RWPE1 (cell line): ENCODE data around the gene TRPC4AP.

Experiments used
- CTCF ChIA-PET: fragments of 350-600 bp; sonication (Branson Sonifier 250); formaldehyde crosslinking; extraction: SDS; loops from one replicate; lab custom pipeline; 2021; lab: Yijun Ruan, JAX
- POLR2A ChIA-PET: fragments of 400-600 bp; formaldehyde crosslinking; extraction: SDS; loops from one replicate; lab custom pipeline; 2020; ENCODE audit warnings: antibody characterized with exemption; ENCODE audit not compliant: low non-redundant PET; lab: Yijun Ruan, JAX
- DNase-seq: peaks from one replicate; pipeline ENCODE4 v3.0.0; 2012; ENCODE audit warnings: low spot score
- H3K27ac ChIP-seq: fragments of 450-650 bp; 2 replicates; pipeline ENCODE4 v1.5.1; 2017
- TF ChIP-seq, protein P1 (sequence below): fragments of 450-650 bp; conservative IDR thresholded peaks from 2 replicates; pipeline ENCODE4 v1.5.1; 2017; ENCODE audit warnings: low read depth, mild to moderate bottlenecking

The TRPC4AP gene

DNA sequence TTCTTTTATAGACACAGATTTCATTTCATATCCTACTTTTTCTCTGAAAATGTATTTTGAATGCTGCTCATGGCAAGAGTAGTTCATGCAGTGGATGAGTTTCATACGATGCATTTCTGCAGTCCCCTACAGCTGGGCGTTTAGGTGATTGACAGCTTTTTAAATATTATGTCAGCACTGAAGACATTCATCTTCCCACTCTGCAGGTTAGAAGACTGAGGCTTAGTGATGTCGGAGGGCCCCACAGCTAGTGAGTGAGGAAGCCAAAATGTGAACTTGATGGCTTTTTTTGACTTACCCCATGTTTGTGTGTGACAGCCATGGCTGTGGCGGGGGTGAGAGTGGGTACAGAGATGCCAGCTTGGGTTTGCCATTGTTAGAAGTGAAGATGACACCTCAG is 103.5 kb downstream of the TRPC4AP start:
- ChIA-PET POLR2A (interaction anchor here (1.2 kb wide), 1 partner anchor 12 kb away, joined by 4 read pairs; no protein-coding TSS in a partner anchor), CTCF (interaction anchor here (0.6 to 1.2 kb wide), 3 partner anchors 9 to 114 kb away, joined by 3 to 4 read pairs (median 3); no protein-coding TSS in a partner anchor)
- TF ChIP-seq, protein P1, sequence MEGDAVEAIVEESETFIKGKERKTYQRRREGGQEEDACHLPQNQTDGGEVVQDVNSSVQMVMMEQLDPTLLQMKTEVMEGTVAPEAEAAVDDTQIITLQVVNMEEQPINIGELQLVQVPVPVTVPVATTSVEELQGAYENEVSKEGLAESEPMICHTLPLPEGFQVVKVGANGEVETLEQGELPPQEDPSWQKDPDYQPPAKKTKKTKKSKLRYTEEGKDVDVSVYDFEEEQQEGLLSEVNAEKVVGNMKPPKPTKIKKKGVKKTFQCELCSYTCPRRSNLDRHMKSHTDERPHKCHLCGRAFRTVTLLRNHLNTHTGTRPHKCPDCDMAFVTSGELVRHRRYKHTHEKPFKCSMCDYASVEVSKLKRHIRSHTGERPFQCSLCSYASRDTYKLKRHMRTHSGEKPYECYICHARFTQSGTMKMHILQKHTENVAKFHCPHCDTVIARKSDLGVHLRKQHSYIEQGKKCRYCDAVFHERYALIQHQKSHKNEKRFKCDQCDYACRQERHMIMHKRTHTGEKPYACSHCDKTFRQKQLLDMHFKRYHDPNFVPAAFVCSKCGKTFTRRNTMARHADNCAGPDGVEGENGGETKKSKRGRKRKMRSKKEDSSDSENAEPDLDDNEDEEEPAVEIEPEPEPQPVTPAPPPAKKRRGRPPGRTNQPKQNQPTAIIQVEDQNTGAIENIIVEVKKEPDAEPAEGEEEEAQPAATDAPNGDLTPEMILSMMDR = no peak
- DNase-seq = no peak
- no peak overlapping the region for H3K27ac ChIP-seq

DNA sequence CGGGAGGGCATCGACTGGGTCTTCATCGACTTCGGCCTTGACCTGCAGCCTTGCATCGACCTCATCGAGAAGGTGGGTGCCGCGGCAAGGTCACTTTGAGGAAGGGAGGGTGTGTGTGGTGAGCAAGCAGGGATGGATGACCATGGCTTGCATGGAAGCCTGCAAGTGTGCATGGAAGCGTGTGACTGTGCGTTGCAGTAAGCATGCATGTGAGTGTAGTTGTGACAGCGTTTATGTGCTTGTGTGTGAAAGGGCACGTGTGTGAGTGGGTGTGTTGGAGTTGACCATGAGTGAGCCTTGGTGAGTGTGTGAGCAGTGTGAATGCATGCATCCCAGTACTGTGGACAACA is 104.4 kb downstream of the TRPC4AP start:
- TF ChIP-seq, protein P1 = no peak
- ChIA-PET POLR2A (interaction anchor here (1.2 kb wide), 1 partner anchor 13 kb away, joined by 4 read pairs; no protein-coding TSS in a partner anchor), CTCF (interaction anchor here (0.6 kb wide), 2 partner anchors 124 to 411 kb away, joined by 3 to 5 read pairs; no protein-coding TSS in a partner anchor)
- no peak overlapping the region for H3K27ac ChIP-seq
- no peak for DNase-seq

DNA sequence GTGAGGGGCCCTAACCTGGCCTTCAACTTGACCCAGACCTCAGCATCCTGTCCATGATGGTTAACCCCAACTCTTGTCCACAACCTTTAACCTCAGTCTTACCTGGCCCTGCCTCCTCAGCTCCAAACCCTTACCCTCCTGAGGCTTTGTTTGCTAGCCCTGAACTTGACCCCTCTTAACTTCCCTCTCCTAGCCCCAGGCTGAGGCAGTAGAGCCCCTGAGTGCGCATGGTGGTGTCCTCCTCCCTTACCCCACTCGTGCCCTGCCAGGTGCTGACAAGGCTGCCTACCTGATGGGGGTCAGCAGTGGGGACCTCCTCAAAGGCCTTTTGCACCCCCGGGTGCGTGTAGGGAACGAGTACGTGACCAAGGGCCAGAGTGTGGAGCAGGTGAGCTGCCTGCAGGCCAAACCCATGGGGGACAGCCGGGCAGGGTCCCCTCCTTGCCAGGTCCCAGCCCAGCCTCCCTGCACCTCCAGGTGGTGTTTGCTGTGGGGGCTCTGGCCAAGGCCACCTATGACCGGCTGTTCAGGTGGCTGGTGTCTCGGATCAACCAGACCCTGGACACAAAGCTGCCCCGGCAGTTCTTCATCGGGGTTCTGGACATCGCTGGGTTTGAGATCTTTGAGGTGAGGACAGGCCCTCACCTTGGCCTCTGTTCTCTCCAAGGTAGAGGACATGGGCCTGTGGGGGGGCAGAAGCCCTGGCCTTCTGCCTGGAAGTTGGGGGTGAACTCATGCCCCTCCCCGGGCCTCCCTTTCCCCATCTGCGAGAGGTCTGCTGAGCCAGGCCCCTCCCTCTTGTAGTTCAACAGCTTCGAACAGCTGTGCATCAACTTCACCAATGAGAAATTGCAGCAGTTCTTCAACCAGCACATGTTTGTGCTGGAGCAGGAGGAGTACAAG is 105.1 kb downstream of the TRPC4AP start:
- no peak for DNase-seq
- H3K27ac ChIP-seq = no peak overlapping the region
- ChIA-PET CTCF (interaction anchor here (0.6 kb wide), 2 partner anchors 141 to 410 kb away, joined by 3 read pairs; no protein-coding TSS in a partner anchor), POLR2A (no interaction called here)
- TF ChIP-seq, protein P1 = no peak

DNA sequence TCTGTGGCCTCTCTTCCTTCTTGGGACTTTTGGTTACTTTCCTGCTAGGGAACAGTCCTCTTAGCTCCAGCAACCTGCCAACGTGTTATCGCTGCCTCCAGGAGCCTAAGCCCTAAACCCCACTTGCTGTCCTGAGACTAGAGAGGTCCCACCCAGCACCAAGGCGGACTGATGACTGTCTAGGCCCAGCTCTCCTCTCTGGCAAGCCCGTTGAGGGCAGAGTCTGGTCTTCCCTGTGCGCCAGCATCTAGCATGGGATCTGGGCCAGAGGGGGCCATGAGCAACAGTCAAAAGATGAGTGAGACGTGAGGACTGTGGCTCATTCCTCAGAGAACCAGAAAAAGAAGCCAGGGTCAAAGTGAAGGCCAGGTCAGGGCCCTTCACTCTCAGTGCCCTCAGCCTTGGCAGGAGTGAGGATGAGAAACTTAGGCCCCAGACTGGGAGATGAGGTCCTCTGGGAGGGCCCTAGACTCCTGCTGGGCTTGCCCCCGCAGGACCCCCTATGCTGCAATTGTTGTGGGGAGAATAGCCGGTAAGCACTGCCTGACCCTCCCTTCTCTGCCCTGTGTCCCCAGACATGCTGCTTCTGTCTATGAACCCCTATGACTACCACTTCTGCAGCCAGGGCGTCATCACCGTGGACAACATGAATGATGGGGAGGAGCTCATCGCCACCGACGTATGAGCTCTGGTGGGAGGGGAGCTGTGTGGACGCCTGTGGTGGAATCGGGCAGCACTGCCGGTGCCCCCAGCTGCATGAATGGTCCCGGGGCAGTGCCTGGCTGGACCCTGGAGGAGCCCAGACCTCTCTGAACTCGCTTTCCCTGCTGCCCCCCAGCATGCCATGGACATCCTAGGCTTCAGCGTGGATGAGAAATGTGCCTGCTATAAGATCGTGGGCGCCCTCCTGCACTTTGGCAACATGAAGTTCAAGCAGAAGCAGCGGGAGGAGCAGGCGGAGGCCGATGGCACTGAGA is 106.0 kb downstream of the TRPC4AP start:
- ChIA-PET CTCF (interaction anchor here (0.6 to 2.4 kb wide), 3 partner anchors 15 to 140 kb away, joined by 3 to 9 read pairs (median 3); no protein-coding TSS in a partner anchor), POLR2A (no interaction called here)
- DNase-seq = no peak

GRCh38 chr20:34985461-34986310 is 106.9 kb downstream of the TRPC4AP start:
- ChIA-PET CTCF (interaction anchor here (0.8 to 2.4 kb wide), 4 partner anchors 11 to 112 kb away, joined by 3 to 9 read pairs (median 3); no protein-coding TSS in a partner anchor), POLR2A (no interaction called here)
- DNase-seq = no peak
- no peak overlapping the region for H3K27ac ChIP-seq
- TF ChIP-seq, protein P1 = no peak

More for the DNA sequence above, 106.0 kb downstream of the TRPC4AP start:
- H3K27ac ChIP-seq = no peak overlapping the region
- TF ChIP-seq, protein P1 = no peak
